Stimulated activated memory B cell treated with anti-CD40 and anti-IgM and Interleukin-4, amounts not matched to agents 10 μg/mL and 1 μg/mL and 100 μg/mL, for 72 hours (primary cell): ENCODE data around the gene DHRS4.

Experiments
- ATAC-seq: fragments of 150-1000 bp; cut with Tn5 transposase; 2 replicates; pipeline ENCODE4 v1.10.0; 2021
- H3K27ac Mint-ChIP-seq: one replicate; pipeline ENCODE4 v1.8.0; 2022; ENCODE audit warnings: mild to moderate bottlenecking, mixed read lengths
- H3K27me3 Mint-ChIP-seq: one replicate; pipeline ENCODE4 v1.8.0; 2022; ENCODE audit warnings: mixed read lengths
- H3K36me3 Mint-ChIP-seq: one replicate; pipeline ENCODE4 v1.8.0; 2022; ENCODE audit warnings: mixed read lengths
- H3K4me1 Mint-ChIP-seq: one replicate; pipeline ENCODE4 v1.8.0; 2022; ENCODE audit warnings: mixed read lengths
- H3K4me3 Mint-ChIP-seq: one replicate; pipeline ENCODE4 v1.8.0; 2022; ENCODE audit warnings: mild to moderate bottlenecking, moderate library complexity, mixed read lengths
- H3K9me3 Mint-ChIP-seq: one replicate; pipeline ENCODE4 v1.8.0; 2022; ENCODE audit warnings: mixed read lengths

Gene DHRS4

GRCh38 chr14:23953464-23954278, at the start of gene DHRS4:
DHRS4 (plus strand) TSS chr14:23953770; CDS start chr14:23953789, 19 bp downstream.
- peak within 1 kb of the TSS; percentile 91 for H3K4me3 Mint-ChIP-seq
- H3K4me1 Mint-ChIP-seq: peaks cover 31% of the 10 kb centered on the region
- ATAC-seq: peak; percentile 99
- H3K27ac Mint-ChIP-seq: peak within 1 kb of the TSS; percentile 79
- no peaks in the 10 kb centered on the region for H3K27me3 Mint-ChIP-seq
- no peaks in the 10 kb centered on the region for H3K9me3 Mint-ChIP-seq
- peaks cover 21% of the 10 kb centered on the region for H3K36me3 Mint-ChIP-seq

GRCh38 chr14:23910101-23910875, 43.3 kb upstream of the DHRS4 start:
- H3K36me3 Mint-ChIP-seq: no peaks in the 10 kb centered on the region
- no peak overlapping the region for H3K4me3 Mint-ChIP-seq
- peaks cover 32% of the 10 kb centered on the region for H3K27me3 Mint-ChIP-seq
- no peak overlapping the region for H3K27ac Mint-ChIP-seq
- no peaks in the 10 kb centered on the region for H3K4me1 Mint-ChIP-seq
- no peak for ATAC-seq
- H3K9me3 Mint-ChIP-seq: no peaks in the 10 kb centered on the region

- ATAC-seq: no peak
- Mint-ChIP-seq H3K27ac (no peak overlapping the region), H3K4me3 (no peak overlapping the region), H3K27me3 (peaks cover 28% of the 10 kb centered on the region), H3K4me1 (no peaks in the 10 kb centered on the region), H3K9me3 (no peaks in the 10 kb centered on the region), H3K36me3 (no peaks in the 10 kb centered on the region)
Observed at GRCh38 chr14:23910876-23911210, 42.7 kb upstream of the DHRS4 start.

GRCh38 chr14:23915559-23915958, 38.0 kb upstream of the DHRS4 start:
- no peak for ATAC-seq
- Mint-ChIP-seq H3K4me1 (no peaks in the 10 kb centered on the region), H3K9me3 (peaks cover 3% of the 10 kb centered on the region), H3K4me3 (no peak overlapping the region), H3K36me3 (peaks cover 6% of the 10 kb centered on the region), H3K27me3 (peaks cover 9% of the 10 kb centered on the region), H3K27ac (no peak overlapping the region)

GRCh38 chr14:23916004-23916403, 37.6 kb upstream of the DHRS4 start:
- peaks cover 6% of the 10 kb centered on the region for H3K36me3 Mint-ChIP-seq
- no peak overlapping the region for H3K4me3 Mint-ChIP-seq
- no peak overlapping the region for H3K27ac Mint-ChIP-seq
- H3K9me3 Mint-ChIP-seq: peaks cover 3% of the 10 kb centered on the region
- no peak for ATAC-seq
- H3K4me1 Mint-ChIP-seq: no peaks in the 10 kb centered on the region
- H3K27me3 Mint-ChIP-seq: peaks cover 9% of the 10 kb centered on the region

- H3K36me3 Mint-ChIP-seq: peaks cover 6% of the 10 kb centered on the region
- no peak overlapping the region for H3K27ac Mint-ChIP-seq
- peaks cover 9% of the 10 kb centered on the region for H3K27me3 Mint-ChIP-seq
- no peaks in the 10 kb centered on the region for H3K4me1 Mint-ChIP-seq
- H3K9me3 Mint-ChIP-seq: peaks cover 3% of the 10 kb centered on the region
- no peak for ATAC-seq
- H3K4me3 Mint-ChIP-seq: no peak overlapping the region
Observed at GRCh38 chr14:23916446-23916845, 37.1 kb upstream of the DHRS4 start.

- no peak overlapping the region for H3K4me3 Mint-ChIP-seq
- no peaks in the 10 kb centered on the region for H3K27me3 Mint-ChIP-seq
Observed at GRCh38 chr14:23922545-23922944, 31.0 kb upstream of the DHRS4 start.

GRCh38 chr14:23925523-23926075, 28.0 kb upstream of the DHRS4 start:
- Mint-ChIP-seq H3K4me3 (no peak overlapping the region), H3K4me1 (no peaks in the 10 kb centered on the region), H3K27ac (no peak overlapping the region), H3K9me3 (no peaks in the 10 kb centered on the region), H3K36me3 (no peaks in the 10 kb centered on the region), H3K27me3 (no peaks in the 10 kb centered on the region)
- ATAC-seq: no peak

More at GRCh38 chr14:23922545-23922944, 31.0 kb upstream of the DHRS4 start:
- Mint-ChIP-seq H3K4me1 (no peaks in the 10 kb centered on the region), H3K27ac (no peak overlapping the region), H3K9me3 (no peaks in the 10 kb centered on the region), H3K36me3 (no peaks in the 10 kb centered on the region)
- no peak for ATAC-seq

- no peak overlapping the region for H3K27ac Mint-ChIP-seq
- no peaks in the 10 kb centered on the region for H3K9me3 Mint-ChIP-seq
- ATAC-seq: no peak
- H3K4me3 Mint-ChIP-seq: no peak overlapping the region
- H3K36me3 Mint-ChIP-seq: no peaks in the 10 kb centered on the region
- no peaks in the 10 kb centered on the region for H3K27me3 Mint-ChIP-seq
- no peaks in the 10 kb centered on the region for H3K4me1 Mint-ChIP-seq
Observed at GRCh38 chr14:23926543-23926942, 27.0 kb upstream of the DHRS4 start.

- no peak for ATAC-seq
- Mint-ChIP-seq H3K27me3 (no peaks in the 10 kb centered on the region), H3K9me3 (no peaks in the 10 kb centered on the region), H3K4me3 (no peak overlapping the region), H3K4me1 (no peaks in the 10 kb centered on the region), H3K27ac (no peak overlapping the region), H3K36me3 (no peaks in the 10 kb centered on the region)
Observed at GRCh38 chr14:23929136-23929535, 24.4 kb upstream of the DHRS4 start.

GRCh38 chr14:23929822-23930294, 23.7 kb upstream of the DHRS4 start:
- no peaks in the 10 kb centered on the region for H3K4me1 Mint-ChIP-seq
- H3K9me3 Mint-ChIP-seq: no peaks in the 10 kb centered on the region
- H3K27me3 Mint-ChIP-seq: no peaks in the 10 kb centered on the region

GRCh38 chr14:23930742-23931141, 22.8 kb upstream of the DHRS4 start:
- Mint-ChIP-seq H3K9me3 (no peaks in the 10 kb centered on the region), H3K36me3 (no peaks in the 10 kb centered on the region), H3K27ac (no peak overlapping the region), H3K27me3 (no peaks in the 10 kb centered on the region), H3K4me3 (no peak overlapping the region), H3K4me1 (no peaks in the 10 kb centered on the region)
- no peak for ATAC-seq

More at GRCh38 chr14:23929822-23930294, 23.7 kb upstream of the DHRS4 start:
- Mint-ChIP-seq H3K4me3 (no peak overlapping the region), H3K36me3 (no peaks in the 10 kb centered on the region), H3K27ac (no peak overlapping the region)
- peak; percentile 77 for ATAC-seq

- Mint-ChIP-seq H3K27me3 (no peaks in the 10 kb centered on the region), H3K9me3 (no peaks in the 10 kb centered on the region), H3K4me3 (no peak overlapping the region), H3K27ac (no peak overlapping the region), H3K4me1 (no peaks in the 10 kb centered on the region), H3K36me3 (no peaks in the 10 kb centered on the region)
- ATAC-seq: no peak
Observed at GRCh38 chr14:23931721-23932289, 21.8 kb upstream of the DHRS4 start.

- Mint-ChIP-seq H3K4me1 (no peaks in the 10 kb centered on the region), H3K27ac (no peak overlapping the region), H3K9me3 (no peaks in the 10 kb centered on the region), H3K4me3 (no peak overlapping the region), H3K36me3 (no peaks in the 10 kb centered on the region), H3K27me3 (no peaks in the 10 kb centered on the region)
- ATAC-seq: no peak
Observed at GRCh38 chr14:23932639-23933038, 20.9 kb upstream of the DHRS4 start.

- no peak for ATAC-seq
- no peaks in the 10 kb centered on the region for H3K27me3 Mint-ChIP-seq
- no peak overlapping the region for H3K4me3 Mint-ChIP-seq
- no peaks in the 10 kb centered on the region for H3K9me3 Mint-ChIP-seq
- no peaks in the 10 kb centered on the region for H3K36me3 Mint-ChIP-seq
- no peaks in the 10 kb centered on the region for H3K4me1 Mint-ChIP-seq
- H3K27ac Mint-ChIP-seq: no peak overlapping the region
Observed at GRCh38 chr14:23933108-23933741, 20.3 kb upstream of the DHRS4 start.
